Caco-2 (cell line): ENCODE results near the gene ADGRL2. TPM values are rescaled to one million over a fixed set of nuclear protein-coding genes. Genes with fewer than 3 reads are reported as not detected.
A peak's percentile ranks its signal among the peaks of the same experiment; 100 is the strongest.

ENCODE experiments used
- BruUV-seq: library from RNA; stranded (reverse); fragments of 400-500 nt; replicated peaks from 2 replicates; lab custom pipeline; 2021; lab: Mats Ljungman, UMichigan
- CTCF ChIA-PET: fragments of 300-600 bp; sonication (Branson Sonifier 250); formaldehyde crosslinking; loops from one replicate; lab custom pipeline; 2022; ENCODE audit warnings: antibody characterized with exemption; lab: Charles Lee
- POLR2A ChIA-PET: fragments of 300-600 bp; sonication (Branson Sonifier 250); formaldehyde crosslinking; loops from one replicate; lab custom pipeline; 2022; ENCODE audit warnings: antibody characterized with exemption; lab: Charles Lee
- DNase-seq, 2 experiments: peaks; one replicate each; pipeline versions ENCODE4 v3.0.0 to v3.0.0-alpha.2; 2020 to 2022
- H3K27me3 ChIP-seq: replicated peaks from 2 replicates; pipeline ENCODE4 v1.6.0; 2011; ENCODE audit warnings: low read length; ENCODE audit not compliant: control insufficient read depth, insufficient read depth
- H3K36me3 ChIP-seq: 2 replicates; pipeline ENCODE4 v1.5.1; 2011; ENCODE audit warnings: low read length; ENCODE audit not compliant: control insufficient read depth, insufficient read depth
- H3K4me1 ChIP-seq: fragments of 250-450 bp; sonication (Bioruptor Pico); 2 replicates; pipeline ENCODE4 v1.5.1; 2020; ENCODE audit warnings: mild to moderate bottlenecking
- H3K4me3 ChIP-seq: 2 replicates; pipeline ENCODE4 v1.5.1; 2011; ENCODE audit warnings: low read depth, mild to moderate bottlenecking, control low read depth, low read length
- H3K9me3 ChIP-seq: fragments of 250-450 bp; sonication (Bioruptor Pico); 2 replicates; pipeline ENCODE4 v1.5.1; 2020; ENCODE audit warnings: mild to moderate bottlenecking, moderate library complexity
- H3K27ac Mint-ChIP-seq: one replicate; pipeline ENCODE4 v1.8.0; 2022; ENCODE audit warnings: mixed read lengths; ENCODE audit not compliant: unreplicated experiment
- H3K27me3 Mint-ChIP-seq: one replicate; pipeline ENCODE4 v1.8.0; 2022; ENCODE audit warnings: mixed read lengths; ENCODE audit not compliant: insufficient read depth, unreplicated experiment
- H3K36me3 Mint-ChIP-seq: one replicate; pipeline ENCODE4 v1.8.0; 2022; ENCODE audit warnings: mild to moderate bottlenecking, mixed read lengths; ENCODE audit not compliant: insufficient read depth, unreplicated experiment
- H3K4me1 Mint-ChIP-seq: one replicate; pipeline ENCODE4 v1.8.0; 2022; ENCODE audit warnings: low read depth, mixed read lengths; ENCODE audit not compliant: unreplicated experiment
- H3K4me3 Mint-ChIP-seq: one replicate; pipeline ENCODE4 v1.8.0; 2022; ENCODE audit warnings: mild to moderate bottlenecking, moderate library complexity, mixed read lengths; ENCODE audit not compliant: unreplicated experiment
- H3K9me3 Mint-ChIP-seq: one replicate; pipeline ENCODE4 v1.8.0; 2022; ENCODE audit warnings: mixed read lengths; ENCODE audit not compliant: unreplicated experiment
- intact Hi-C: fragments of 100-400 bp; cut with micrococcal nuclease; formaldehyde crosslinking; loops from one replicate; pipeline ENCODE4 v1.10.0; 2022; ENCODE audit not compliant: unreplicated experiment
- total RNA-seq: library from RNA; stranded (reverse); gene quantifications from 2 replicates; pipeline ENCODE4 v1.2.3, GENCODE V29; 2022
- TF ChIP-seq, protein P1 (sequence below), 2 experiments: fragments of 200-600 bp in 1 of 2; IDR thresholded peaks; 1 replicate in 1 of 2; 2 replicates in 1 of 2; pipeline versions ENCODE4 v1.5.1 to v1.8.0; 2011 to 2022; ENCODE audit warnings: antibody characterized with exemption in 1 of 2, control low read depth in 1 of 2, inconsistent platforms in 1 of 2, low read depth in 1 of 2, low read length in 1 of 2, mild to moderate bottlenecking in 1 of 2, moderate library complexity in 1 of 2; ENCODE audit not compliant: insufficient read depth in 1 of 2, severe bottlenecking in 1 of 2, unreplicated experiment in 1 of 2

Gene ADGRL2
- total RNA-seq, 1 experiment from 2014 or later: 3.8 TPM

DNA sequence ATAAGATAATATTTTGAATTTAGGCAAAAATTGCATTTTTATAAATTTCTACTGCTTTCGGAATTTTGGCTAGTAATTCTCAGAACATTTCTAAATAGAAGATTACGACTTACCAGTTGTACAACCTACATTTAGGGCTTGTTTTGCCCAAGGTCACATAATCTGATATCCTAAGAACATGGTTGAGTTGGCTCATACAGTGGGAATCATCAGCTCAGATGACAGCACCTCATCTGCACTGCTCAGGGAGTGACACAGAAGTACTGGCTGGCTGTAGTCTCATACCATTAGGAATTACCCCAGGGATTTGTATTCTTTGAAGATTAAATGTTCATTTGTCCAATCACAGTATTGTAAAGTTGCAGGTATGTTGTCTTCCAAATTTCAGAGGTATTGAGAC is 217.6 kb downstream of the ADGRL2 start:
- TF ChIP-seq, protein P1, sequence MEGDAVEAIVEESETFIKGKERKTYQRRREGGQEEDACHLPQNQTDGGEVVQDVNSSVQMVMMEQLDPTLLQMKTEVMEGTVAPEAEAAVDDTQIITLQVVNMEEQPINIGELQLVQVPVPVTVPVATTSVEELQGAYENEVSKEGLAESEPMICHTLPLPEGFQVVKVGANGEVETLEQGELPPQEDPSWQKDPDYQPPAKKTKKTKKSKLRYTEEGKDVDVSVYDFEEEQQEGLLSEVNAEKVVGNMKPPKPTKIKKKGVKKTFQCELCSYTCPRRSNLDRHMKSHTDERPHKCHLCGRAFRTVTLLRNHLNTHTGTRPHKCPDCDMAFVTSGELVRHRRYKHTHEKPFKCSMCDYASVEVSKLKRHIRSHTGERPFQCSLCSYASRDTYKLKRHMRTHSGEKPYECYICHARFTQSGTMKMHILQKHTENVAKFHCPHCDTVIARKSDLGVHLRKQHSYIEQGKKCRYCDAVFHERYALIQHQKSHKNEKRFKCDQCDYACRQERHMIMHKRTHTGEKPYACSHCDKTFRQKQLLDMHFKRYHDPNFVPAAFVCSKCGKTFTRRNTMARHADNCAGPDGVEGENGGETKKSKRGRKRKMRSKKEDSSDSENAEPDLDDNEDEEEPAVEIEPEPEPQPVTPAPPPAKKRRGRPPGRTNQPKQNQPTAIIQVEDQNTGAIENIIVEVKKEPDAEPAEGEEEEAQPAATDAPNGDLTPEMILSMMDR (IDR thresholded peaks at IDR 0.05; ENCODE audit: insufficient read depth in 1 of 2, low read depth in 1 of 2, low read length in 1 of 2, severe bottlenecking in 1 of 2, unreplicated experiment in 1 of 2): no peak
- H3K4me3 ChIP-seq: no peak overlapping the region
- H3K4me1 ChIP-seq: no peaks in the 10 kb centered on the region
- CTCF ChIA-PET: no interaction called here
- H3K36me3 ChIP-seq: no peaks in the 10 kb centered on the region
- no peaks in the 10 kb centered on the region for H3K27me3 ChIP-seq
- Mint-ChIP-seq H3K9me3 (peaks cover 10% of the 10 kb centered on the region), H3K27ac (no peak overlapping the region), H3K27me3 (no peaks in the 10 kb centered on the region), H3K36me3 (peaks cover 6% of the 10 kb centered on the region), H3K4me3 (no peak overlapping the region), H3K4me1 (peaks cover 8% of the 10 kb centered on the region)
- H3K9me3 ChIP-seq: no peaks in the 10 kb centered on the region
- BruUV-seq: no TSS peak
- POLR2A ChIA-PET: no interaction called here
- DNase-seq: no peak
- intact Hi-C loops: no loop called here

- Histone ChIP-seq H3K4me3 (no peak overlapping the region), H3K27me3 (no peaks in the 10 kb centered on the region), H3K4me1 (no peaks in the 10 kb centered on the region), H3K36me3 (no peaks in the 10 kb centered on the region), H3K9me3 (no peaks in the 10 kb centered on the region)
- TF ChIP-seq, protein P1 (IDR thresholded peaks at IDR 0.05; ENCODE audit: insufficient read depth in 1 of 2, low read depth in 1 of 2, low read length in 1 of 2, severe bottlenecking in 1 of 2, unreplicated experiment in 1 of 2): no peak
- H3K36me3 Mint-ChIP-seq: peaks cover 6% of the 10 kb centered on the region
- H3K27me3 Mint-ChIP-seq: no peaks in the 10 kb centered on the region
- DNase-seq: peak in 1 of 2 experiments; percentile 11
- ChIA-PET POLR2A (no interaction called here), CTCF (no interaction called here)
- intact Hi-C loops: no loop called here
- H3K4me1 Mint-ChIP-seq: peaks cover 8% of the 10 kb centered on the region
- no TSS peak for BruUV-seq
- H3K4me3 Mint-ChIP-seq: no peak overlapping the region
- peaks cover 10% of the 10 kb centered on the region for H3K9me3 Mint-ChIP-seq
- peak overlapping the region; percentile 72 for H3K27ac Mint-ChIP-seq
Observed at GRCh38 chr1:82019508-82019907, 218.8 kb downstream of the ADGRL2 start.

DNA sequence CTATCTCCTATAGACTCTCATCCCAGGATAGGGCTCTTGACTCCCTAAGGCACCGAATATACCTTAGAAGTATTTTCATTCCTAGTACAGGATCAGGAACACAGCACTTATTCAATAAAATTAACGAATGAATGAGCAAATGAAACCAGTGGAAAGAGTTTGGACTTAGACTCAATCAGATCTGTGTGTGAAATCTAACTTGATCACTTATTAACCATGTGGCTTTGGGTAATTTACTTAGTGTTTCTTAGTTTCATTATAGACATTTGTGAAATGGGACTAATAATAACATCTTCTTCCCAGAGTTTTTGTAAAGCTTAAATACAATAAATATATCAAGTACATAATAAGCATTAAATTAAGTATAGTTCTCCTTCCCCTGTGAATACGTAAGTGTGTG is 230.1 kb downstream of the ADGRL2 start:
- no peak overlapping the region for H3K27ac Mint-ChIP-seq
- ChIA-PET POLR2A (no interaction called here), CTCF (no interaction called here)
- TF ChIP-seq, protein P1 (IDR thresholded peaks at IDR 0.05; ENCODE audit: insufficient read depth in 1 of 2, low read depth in 1 of 2, low read length in 1 of 2, severe bottlenecking in 1 of 2, unreplicated experiment in 1 of 2): no peak
- Histone ChIP-seq H3K36me3 (no peaks in the 10 kb centered on the region), H3K4me1 (no peaks in the 10 kb centered on the region), H3K9me3 (no peaks in the 10 kb centered on the region), H3K4me3 (no peak overlapping the region), H3K27me3 (no peaks in the 10 kb centered on the region)
- H3K4me3 Mint-ChIP-seq: no peak overlapping the region
- intact Hi-C loops: no loop called here
- H3K9me3 Mint-ChIP-seq: no peaks in the 10 kb centered on the region
- no peaks in the 10 kb centered on the region for H3K4me1 Mint-ChIP-seq
- peaks cover 3% of the 10 kb centered on the region for H3K27me3 Mint-ChIP-seq
- no peak for DNase-seq
- BruUV-seq: no TSS peak
- H3K36me3 Mint-ChIP-seq: no peaks in the 10 kb centered on the region
